ENCODE measurements around the gene POLR1H.
"Not testable (repeated sequence)": the region's sequence is repeated elsewhere in the genome, so short reads cannot be mapped to it uniquely, and the experiment has no call there.

DNA sequence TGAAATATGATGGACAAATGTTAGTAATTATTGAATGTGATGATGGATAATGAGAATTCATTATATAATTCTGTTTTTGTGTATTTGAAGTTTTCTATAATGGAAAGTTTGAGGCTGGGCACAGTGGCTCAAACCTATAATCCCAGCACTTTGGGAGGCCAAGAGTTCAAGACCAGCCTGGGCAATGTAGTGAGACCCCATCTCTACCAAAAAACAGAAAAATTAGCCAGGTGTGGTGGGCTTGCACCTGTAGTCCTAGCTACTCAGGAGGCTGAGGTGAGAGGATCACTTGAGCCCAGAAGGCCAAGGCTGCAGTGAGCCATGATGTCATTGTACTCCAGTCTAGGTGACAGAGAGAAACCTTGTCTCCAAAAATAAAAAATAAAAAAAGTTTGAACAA, 38.4 kb upstream of the POLR1H start:
- TF ChIP-seq EZH2 (IDR thresholded peaks at IDR 0.05; ENCODE audit: low read depth, unreplicated experiment); JUNB (IDR thresholded peaks at IDR 0.05; ENCODE audit: unreplicated experiment); CREB1 (CRISPR knock-in tag; IDR thresholded peaks at IDR 0.05; ENCODE audit: low read depth): not testable (repeated sequence)
- TF ChIP-seq, protein P1, sequence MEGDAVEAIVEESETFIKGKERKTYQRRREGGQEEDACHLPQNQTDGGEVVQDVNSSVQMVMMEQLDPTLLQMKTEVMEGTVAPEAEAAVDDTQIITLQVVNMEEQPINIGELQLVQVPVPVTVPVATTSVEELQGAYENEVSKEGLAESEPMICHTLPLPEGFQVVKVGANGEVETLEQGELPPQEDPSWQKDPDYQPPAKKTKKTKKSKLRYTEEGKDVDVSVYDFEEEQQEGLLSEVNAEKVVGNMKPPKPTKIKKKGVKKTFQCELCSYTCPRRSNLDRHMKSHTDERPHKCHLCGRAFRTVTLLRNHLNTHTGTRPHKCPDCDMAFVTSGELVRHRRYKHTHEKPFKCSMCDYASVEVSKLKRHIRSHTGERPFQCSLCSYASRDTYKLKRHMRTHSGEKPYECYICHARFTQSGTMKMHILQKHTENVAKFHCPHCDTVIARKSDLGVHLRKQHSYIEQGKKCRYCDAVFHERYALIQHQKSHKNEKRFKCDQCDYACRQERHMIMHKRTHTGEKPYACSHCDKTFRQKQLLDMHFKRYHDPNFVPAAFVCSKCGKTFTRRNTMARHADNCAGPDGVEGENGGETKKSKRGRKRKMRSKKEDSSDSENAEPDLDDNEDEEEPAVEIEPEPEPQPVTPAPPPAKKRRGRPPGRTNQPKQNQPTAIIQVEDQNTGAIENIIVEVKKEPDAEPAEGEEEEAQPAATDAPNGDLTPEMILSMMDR (conservative IDR thresholded peaks at IDR 0.05; ENCODE audit: low read depth in 2 of 2) = not testable (repeated sequence)
- TF ChIP-seq, protein P2, sequence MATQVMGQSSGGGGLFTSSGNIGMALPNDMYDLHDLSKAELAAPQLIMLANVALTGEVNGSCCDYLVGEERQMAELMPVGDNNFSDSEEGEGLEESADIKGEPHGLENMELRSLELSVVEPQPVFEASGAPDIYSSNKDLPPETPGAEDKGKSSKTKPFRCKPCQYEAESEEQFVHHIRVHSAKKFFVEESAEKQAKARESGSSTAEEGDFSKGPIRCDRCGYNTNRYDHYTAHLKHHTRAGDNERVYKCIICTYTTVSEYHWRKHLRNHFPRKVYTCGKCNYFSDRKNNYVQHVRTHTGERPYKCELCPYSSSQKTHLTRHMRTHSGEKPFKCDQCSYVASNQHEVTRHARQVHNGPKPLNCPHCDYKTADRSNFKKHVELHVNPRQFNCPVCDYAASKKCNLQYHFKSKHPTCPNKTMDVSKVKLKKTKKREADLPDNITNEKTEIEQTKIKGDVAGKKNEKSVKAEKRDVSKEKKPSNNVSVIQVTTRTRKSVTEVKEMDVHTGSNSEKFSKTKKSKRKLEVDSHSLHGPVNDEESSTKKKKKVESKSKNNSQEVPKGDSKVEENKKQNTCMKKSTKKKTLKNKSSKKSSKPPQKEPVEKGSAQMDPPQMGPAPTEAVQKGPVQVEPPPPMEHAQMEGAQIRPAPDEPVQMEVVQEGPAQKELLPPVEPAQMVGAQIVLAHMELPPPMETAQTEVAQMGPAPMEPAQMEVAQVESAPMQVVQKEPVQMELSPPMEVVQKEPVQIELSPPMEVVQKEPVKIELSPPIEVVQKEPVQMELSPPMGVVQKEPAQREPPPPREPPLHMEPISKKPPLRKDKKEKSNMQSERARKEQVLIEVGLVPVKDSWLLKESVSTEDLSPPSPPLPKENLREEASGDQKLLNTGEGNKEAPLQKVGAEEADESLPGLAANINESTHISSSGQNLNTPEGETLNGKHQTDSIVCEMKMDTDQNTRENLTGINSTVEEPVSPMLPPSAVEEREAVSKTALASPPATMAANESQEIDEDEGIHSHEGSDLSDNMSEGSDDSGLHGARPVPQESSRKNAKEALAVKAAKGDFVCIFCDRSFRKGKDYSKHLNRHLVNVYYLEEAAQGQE (IDR thresholded peaks at IDR 0.05; ENCODE audit: unreplicated experiment) = not testable (repeated sequence)

All from GM23338 (cell line).